DND-41 (cell line): ENCODE results near the gene FBXL19.

Source experiments
- ATAC-seq: fragments of 200-7000 bp; cut with Tn5 transposase; 3 replicates; pipeline ENCODE4 v1.9.1; 2021; ENCODE audit warnings: low read depth; ENCODE audit not compliant: insufficient read depth
- DNase-seq: peaks from one replicate; pipeline ENCODE4 v3.0.0-alpha.2; 2020
- H2AFZ ChIP-seq: 2 replicates; pipeline ENCODE4 v1.6.0; 2012; ENCODE audit warnings: low read depth, low read length
- H3K27ac ChIP-seq: 2 replicates; pipeline ENCODE4 v1.5.1; 2012; ENCODE audit warnings: low read length, inconsistent platforms
- H3K27me3 ChIP-seq: fragments of 200-600 bp; sonication (generic); 2 replicates; pipeline ENCODE4 v1.6.0; 2012; ENCODE audit warnings: low read length, mild to moderate bottlenecking, inconsistent platforms; ENCODE audit not compliant: insufficient read depth, poor library complexity
- H3K36me3 ChIP-seq: 2 replicates; pipeline ENCODE4 v1.5.1; 2012; ENCODE audit warnings: low read length, inconsistent platforms; ENCODE audit not compliant: insufficient read depth
- H3K4me1 ChIP-seq: 2 replicates; pipeline ENCODE4 v1.5.1; 2012; ENCODE audit warnings: mild to moderate bottlenecking, low read length; ENCODE audit not compliant: insufficient read depth
- H3K4me2 ChIP-seq: 2 replicates; pipeline ENCODE4 v1.6.0; 2012; ENCODE audit warnings: mild to moderate bottlenecking, moderate library complexity, low read length, inconsistent platforms; ENCODE audit not compliant: insufficient read depth
- H3K4me3 ChIP-seq, 2 experiments: fragments of 200-600 bp in 1 of 2; shearing (Covaris generic) in 1 of 2; 2 replicates each; pipeline ENCODE4 v1.5.1; 2012 to 2016; ENCODE audit warnings: inconsistent platforms in 2 of 2, low read length in 2 of 2, mild to moderate bottlenecking in 2 of 2, low read depth in 1 of 2, moderate library complexity in 1 of 2
- H3K79me2 ChIP-seq: 2 replicates; pipeline ENCODE4 v1.6.0; 2012; ENCODE audit warnings: low read length, inconsistent platforms; ENCODE audit not compliant: insufficient read depth
- H3K9ac ChIP-seq: 2 replicates; pipeline ENCODE4 v1.6.0; 2012; ENCODE audit warnings: low read depth, mild to moderate bottlenecking, inconsistent platforms, low read length, moderate library complexity
- H3K9me3 ChIP-seq: 2 replicates; pipeline ENCODE4 v1.5.1; 2012; ENCODE audit warnings: low read length, moderate library complexity, mild to moderate bottlenecking, inconsistent platforms; ENCODE audit not compliant: insufficient read depth, severe bottlenecking
- H4K20me1 ChIP-seq: 2 replicates; pipeline ENCODE4 v1.6.0; 2012; ENCODE audit warnings: low read length; ENCODE audit not compliant: insufficient read depth
- CTCF ChIP-seq: IDR thresholded peaks from 2 replicates; pipeline ENCODE4 v1.5.1; 2012; ENCODE audit warnings: borderline replicate concordance, low read length, moderate library complexity, mild to moderate bottlenecking; ENCODE audit not compliant: poor library complexity, severe bottlenecking; ENCODE audit errors: extremely low read depth
- EZH2 ChIP-seq: IDR thresholded peaks from 3 replicates; pipeline ENCODE4 v1.6.1; 2012; ENCODE audit warnings: borderline replicate concordance, low read depth, mild to moderate bottlenecking, moderate library complexity, low read length, inconsistent platforms; ENCODE audit not compliant: severe bottlenecking

Gene FBXL19

GRCh38 chr16:30947541-30947858 lies 24.1 kb downstream of the FBXL19 start:
- Histone ChIP-seq H3K4me2 (no peak overlapping the region), H3K9me3 (no peaks in the 10 kb centered on the region), H3K79me2 (no peaks in the 10 kb centered on the region), H3K4me3 (no peak overlapping the region), H3K27ac (no peak overlapping the region), H4K20me1 (no peaks in the 10 kb centered on the region), H3K36me3 (peaks cover 48% of the 10 kb centered on the region), H3K4me1 (peaks cover 18% of the 10 kb centered on the region), H2AFZ (no peak overlapping the region), H3K9ac (no peak overlapping the region), H3K27me3 (no peaks in the 10 kb centered on the region)
- DNase-seq (no peak), ATAC-seq (no peak)
- TF ChIP-seq CTCF (no peak), EZH2 (no peak)

GRCh38 chr16:30947859-30948666 lies 24.7 kb downstream of the FBXL19 start:
- no peak for ATAC-seq
- no peak overlapping the region for H3K27ac ChIP-seq

GRCh38 chr16:30948667-30949649 lies 25.6 kb downstream of the FBXL19 start, which contains the start of gene ORAI3:
ORAI3 (plus strand) TSS chr16:30949068; CDS start chr16:30949290, 222 bp downstream.
- TF ChIP-seq EZH2 (no peak), CTCF (no peak)
- DNase-seq, result no peak
- no peak within 1 kb of the TSS for H3K4me3 ChIP-seq
- no peak within 1 kb of the TSS for H2AFZ ChIP-seq
- H3K36me3 ChIP-seq, result peaks cover 36% of the 10 kb centered on the region
- no peaks in the 10 kb centered on the region for H3K9me3 ChIP-seq
- no peaks in the 10 kb centered on the region for H3K79me2 ChIP-seq
- no peak within 1 kb of the TSS for H3K9ac ChIP-seq
- peaks cover 18% of the 10 kb centered on the region for H3K4me1 ChIP-seq
- no peaks in the 10 kb centered on the region for H4K20me1 ChIP-seq
- H3K27me3 ChIP-seq, result no peaks in the 10 kb centered on the region
- peak within 1 kb of the TSS; percentile 70 for H3K27ac ChIP-seq
- H3K4me2 ChIP-seq, result no peak within 1 kb of the TSS
- no peak for ATAC-seq

More at GRCh38 chr16:30947859-30948666, 24.7 kb downstream of the FBXL19 start:
- no peak overlapping the region for H3K4me3 ChIP-seq
- H4K20me1 ChIP-seq, result no peaks in the 10 kb centered on the region
- TF ChIP-seq CTCF (no peak), EZH2 (no peak)
- H3K79me2 ChIP-seq, result no peaks in the 10 kb centered on the region
- H3K9me3 ChIP-seq, result no peaks in the 10 kb centered on the region
- H3K9ac ChIP-seq, result no peak overlapping the region
- peaks cover 18% of the 10 kb centered on the region for H3K4me1 ChIP-seq
- no peak overlapping the region for H2AFZ ChIP-seq
- no peak overlapping the region for H3K4me2 ChIP-seq
- H3K36me3 ChIP-seq, result peaks cover 42% of the 10 kb centered on the region
- H3K27me3 ChIP-seq, result no peaks in the 10 kb centered on the region
- DNase-seq, result no peak
